Heart right ventricle (tissue), 16 donors: ENCODE results near the gene MPC1. TPM values are rescaled to one million over a fixed set of nuclear protein-coding genes. Genes with fewer than 3 reads are reported as not detected.

Experiments
- ATAC-seq, 8 donors: fragments of 200-7000 bp; cut with Tn5 transposase; one replicate each; pipeline ENCODE4 v1.9.1; 2020; ENCODE audit warnings: mild to moderate bottlenecking in 8 of 8, moderate library complexity in 8 of 8, moderate number of reproducible peaks in 1 of 8
- DNase-seq, 2 donors: peaks; one replicate each; pipeline ENCODE4 v3.0.0-alpha.2; 2020
- H3K27ac ChIP-seq, 10 donors: fragments of 200-600 bp; sonication (generic) in 2 of 10; one replicate each; pipeline versions ENCODE4 v1.5.0 to v1.8.0; 2020 to 2022; ENCODE audit warnings: mild to moderate bottlenecking in 3 of 10
- H3K27me3 ChIP-seq, 7 donors: fragments of 200-600 bp; one replicate each; pipeline ENCODE4 v1.8.0; 2021 to 2022; ENCODE audit warnings: mild to moderate bottlenecking in 2 of 7
- H3K36me3 ChIP-seq, 9 donors: fragments of 200-600 bp; sonication (generic) in 1 of 9; one replicate each; pipeline versions ENCODE4 v1.5.0 to v1.8.0; 2020 to 2022; ENCODE audit warnings: mild to moderate bottlenecking in 2 of 9
- H3K4me1 ChIP-seq, 9 donors: fragments of 200-600 bp; sonication (generic) in 1 of 9; one replicate each; pipeline versions ENCODE4 v1.5.0 to v1.8.0; 2020 to 2022; ENCODE audit warnings: mild to moderate bottlenecking in 4 of 9
- H3K4me3 ChIP-seq, 10 donors: fragments of 200-600 bp; sonication (generic) in 2 of 10; one replicate each; pipeline versions ENCODE4 v1.5.0 to v1.8.0; 2020 to 2022; ENCODE audit warnings: mild to moderate bottlenecking in 7 of 10, moderate library complexity in 2 of 10
- H3K9me3 ChIP-seq, 11 donors: fragments of 200-600 bp in 10 of 11; sonication (generic) in 2 of 11; one replicate each; pipeline versions ENCODE4 v1.5.0 to v1.8.0; 2013 to 2022; ENCODE audit warnings: mild to moderate bottlenecking in 2 of 11, control low read depth in 1 of 11, moderate library complexity in 1 of 11
- WGBS, 2 donors: extraction: QIAGEN DNeasy Blood & Tissue Kit; methylation state at CpG; one replicate each; pipeline ENCODE4 v1.1.7; 2013; ENCODE audit warnings: inconsistent platforms in 1 of 2; 5-methylcytosine and 5-hydroxymethylcytosine counted together
- intact Hi-C, 10 donors: fragments of 100-400 bp; cut with DNase I; formaldehyde crosslinking; loops; one replicate each; pipeline versions ENCODE4 v1.11.1 to v1.14.2; 2022
- polyA plus RNA-seq, 2 donors: library from polyadenylated mRNA; stranded (reverse); fragments of 200-250 nt; gene quantifications; one replicate each; pipeline ENCODE4 v1.2.3, GENCODE V29; 2013
- total RNA-seq, 10 donors: library from RNA; stranded (reverse); fragmentation: NEBNext Ultra II Directional in 3 of 10; extraction: Animal tissue kit (Norgen Biotek cat#: 25700) in 3 of 10; gene quantifications; one replicate each; pipeline versions ENCODE4 v1.2.1 to v1.2.4, GENCODE V29; 2021 to 2023
- TF ChIP-seq, protein P1 (sequence below), 9 donors: fragments of 200-600 bp; sonication (generic) in 2 of 9; IDR thresholded peaks; one replicate each; pipeline versions ENCODE4 v1.5.0 to v1.8.0; 2021 to 2022; ENCODE audit warnings: antibody characterized with exemption in 9 of 9, mild to moderate bottlenecking in 5 of 9, moderate library complexity in 1 of 9
- donor health status: Arrhythmogenic right ventricular cardiomyopathy.
- donor health status: ischemic (EF 13 %, LVEDD 7.1; RV severe dilation, severe dysfunction).
- donor health status: healthy with polysubstance abuse.
- donor health status: DM: no; HTN: yes; CAD: no.
- donor health status: DM: no; HTN: no; CAD: no.
- donor health status: ischemic (EF 25% LVEDD 6.9; RV normal size, moderate dysfunction).
- donor health status: ischemic (EF 25% LVEDD 5.7; RV mildly dilated, moderate dysfunction).
- donor health status: healthy.
- donor health status: DM: yes; HTN: yes; CAD: no.
- donor health status: Ischemic cardiomyopathy.
- donor health status: ischemic (EF 35%, LVEDD 5.7; RV mildly dilated, moderate dysfunction).
- donor health status: nonischemic (EF 11% LVEDD 7.7; RV severe dilation, severe dysfunction).
- donor health status: DM: yes; HTN: yes; CAD: no.
- donor health status: PGD.
- donor health status: ischemic (EF 29% LVEDD 5.4; RV normal size, mild dysfunction).
- donor health status: nonischemic (EF 23%, LVEDD 6.1; RV moderate dilation, normal function).

The MPC1 gene
- total and polyA plus RNA-seq, 12 donors = 276 to 736 (median 555) TPM

DNA sequence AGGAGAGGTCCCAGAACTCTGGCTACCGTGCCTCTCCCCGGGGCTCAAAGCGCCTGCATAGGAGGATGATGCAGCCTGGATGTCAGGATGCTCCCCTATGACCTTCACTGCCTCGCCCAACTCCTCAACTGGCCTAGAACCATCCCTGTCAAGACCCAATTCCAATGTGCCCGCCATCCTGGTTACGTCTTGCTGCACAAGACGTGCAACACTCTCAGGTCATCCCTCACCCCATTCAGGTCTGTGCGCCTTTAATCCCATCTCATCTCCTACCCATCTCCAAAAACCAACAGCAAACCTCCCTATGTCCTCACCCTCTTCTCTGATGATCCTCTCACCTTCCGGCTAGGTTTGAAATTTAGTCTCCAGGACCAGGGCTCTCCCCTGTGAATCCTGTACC lies 43.9 kb downstream of the MPC1 start:
- Histone ChIP-seq H3K36me3 (peaks cover 0 to 39% (median 8%) of the 10 kb centered on the region in 9 donors), H3K9me3 (no peaks in the 10 kb centered on the region), H3K27ac (no peak overlapping the region), H3K4me1 (peaks cover 11 to 68% (median 46%) of the 10 kb centered on the region in 9 donors), H3K4me3 (no peak overlapping the region), H3K27me3 (no peaks in the 10 kb centered on the region)
- ATAC-seq (no peak), DNase-seq (no peak)
- TF ChIP-seq, protein P1, sequence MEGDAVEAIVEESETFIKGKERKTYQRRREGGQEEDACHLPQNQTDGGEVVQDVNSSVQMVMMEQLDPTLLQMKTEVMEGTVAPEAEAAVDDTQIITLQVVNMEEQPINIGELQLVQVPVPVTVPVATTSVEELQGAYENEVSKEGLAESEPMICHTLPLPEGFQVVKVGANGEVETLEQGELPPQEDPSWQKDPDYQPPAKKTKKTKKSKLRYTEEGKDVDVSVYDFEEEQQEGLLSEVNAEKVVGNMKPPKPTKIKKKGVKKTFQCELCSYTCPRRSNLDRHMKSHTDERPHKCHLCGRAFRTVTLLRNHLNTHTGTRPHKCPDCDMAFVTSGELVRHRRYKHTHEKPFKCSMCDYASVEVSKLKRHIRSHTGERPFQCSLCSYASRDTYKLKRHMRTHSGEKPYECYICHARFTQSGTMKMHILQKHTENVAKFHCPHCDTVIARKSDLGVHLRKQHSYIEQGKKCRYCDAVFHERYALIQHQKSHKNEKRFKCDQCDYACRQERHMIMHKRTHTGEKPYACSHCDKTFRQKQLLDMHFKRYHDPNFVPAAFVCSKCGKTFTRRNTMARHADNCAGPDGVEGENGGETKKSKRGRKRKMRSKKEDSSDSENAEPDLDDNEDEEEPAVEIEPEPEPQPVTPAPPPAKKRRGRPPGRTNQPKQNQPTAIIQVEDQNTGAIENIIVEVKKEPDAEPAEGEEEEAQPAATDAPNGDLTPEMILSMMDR (IDR thresholded peaks at IDR 0.05) = no peak
- intact Hi-C loops = loop anchor here in 1 of 10 donors (5.0 kb wide), 1 partner anchor 48 kb away; no protein-coding TSS in a partner anchor
- WGBS, 2 donors = 95 to 99% methylated on average over 9 of the region's 9 CpGs

DNA sequence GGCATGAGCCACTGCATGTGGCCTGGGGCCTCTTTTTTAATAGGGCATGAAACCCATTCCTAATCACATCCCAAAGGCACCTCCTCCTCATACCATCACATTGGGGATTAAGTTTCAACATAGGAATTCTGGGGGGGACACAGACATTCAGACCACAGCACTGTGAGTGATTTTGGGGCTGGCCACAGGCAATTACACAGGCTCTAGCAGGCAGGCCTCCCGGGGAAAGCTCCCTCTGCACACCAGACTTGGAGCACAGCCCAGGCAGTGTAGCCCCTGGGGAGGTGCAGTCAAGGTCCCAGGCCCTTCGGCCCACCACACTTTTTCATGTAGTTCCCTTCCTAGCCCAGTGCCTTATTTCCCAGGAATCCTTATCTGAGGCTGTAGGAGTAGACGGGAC lies 45.9 kb downstream of the MPC1 start:
- no peak overlapping the region for H3K4me3 ChIP-seq
- WGBS, 2 donors = 62 to 69% methylated on average over 3 of the region's 3 CpGs
- peak in 1 of 2 donors; percentile 42 for DNase-seq
- TF ChIP-seq, protein P1 (IDR thresholded peaks at IDR 0.05) = no peak
- H3K36me3 ChIP-seq = peaks cover 0 to 42% (median 8%) of the 10 kb centered on the region in 9 donors
- H3K27me3 ChIP-seq = no peaks in the 10 kb centered on the region
- no peak overlapping the region for H3K27ac ChIP-seq
- H3K9me3 ChIP-seq = no peaks in the 10 kb centered on the region
- intact Hi-C loops = loop anchor here in 1 of 10 donors (5.0 kb wide), 1 partner anchor 50 kb away; no protein-coding TSS in a partner anchor
- peak in 5 of 8 donors; percentile 36 to 66 (median 42) for ATAC-seq
- peaks cover 13 to 70% (median 40%) of the 10 kb centered on the region in 9 donors for H3K4me1 ChIP-seq

DNA sequence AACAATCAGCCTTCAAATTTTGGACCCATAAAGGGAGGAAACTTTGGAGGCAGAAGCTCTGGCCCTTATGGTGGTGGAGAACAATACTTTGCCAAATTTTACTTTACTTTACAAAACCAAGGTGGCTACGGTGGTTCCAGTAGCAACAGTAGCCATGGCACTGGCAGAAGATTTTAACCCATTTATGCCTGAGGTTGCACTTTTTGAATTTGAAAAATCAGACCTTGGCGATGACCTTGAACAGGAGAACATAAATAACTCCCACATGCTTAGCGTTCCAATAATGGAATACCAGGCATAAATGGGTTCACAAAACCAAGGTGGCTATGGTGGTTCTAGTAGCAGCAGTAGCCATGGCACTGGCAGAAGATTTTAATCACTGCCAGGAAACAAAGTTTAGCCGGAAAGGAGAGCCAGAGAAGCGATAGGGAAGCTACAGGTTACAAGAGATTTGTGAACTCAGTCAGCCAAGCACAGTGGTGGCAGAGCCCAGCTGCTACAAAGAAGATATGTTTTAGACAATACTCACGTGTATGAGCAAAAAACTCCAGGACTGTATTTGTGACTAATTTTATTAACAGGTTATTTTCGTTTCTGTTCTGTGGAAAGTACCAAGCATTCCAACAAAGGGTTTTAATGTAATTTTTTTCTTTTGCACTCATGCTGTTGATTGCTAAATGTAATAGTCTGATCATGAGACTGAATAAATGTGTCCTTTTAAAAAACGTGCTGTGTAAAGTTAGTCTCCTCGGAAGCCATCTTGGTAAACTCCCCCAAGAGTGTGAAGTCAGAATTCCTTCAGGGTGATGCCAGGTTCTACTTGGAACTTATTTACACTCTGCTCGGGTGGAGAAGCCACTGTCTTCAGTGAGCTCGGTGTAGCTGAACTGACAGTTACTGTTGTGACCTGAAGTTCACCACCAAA lies 47.1 kb downstream of the MPC1 start:
- TF ChIP-seq, protein P1 (IDR thresholded peaks at IDR 0.05) = no peak
- intact Hi-C loops = loop anchor here in 1 of 10 donors (5.0 kb wide), 1 partner anchor 52 kb away; no protein-coding TSS in a partner anchor
- H3K27ac ChIP-seq = no peak overlapping the region
- ATAC-seq (no peak), DNase-seq (no peak)
- WGBS, 2 donors = 85 to 87% methylated on average over 11 of the region's 11 CpGs
- no peaks in the 10 kb centered on the region for H3K27me3 ChIP-seq
- peaks cover 9 to 70% (median 40%) of the 10 kb centered on the region in 9 donors for H3K4me1 ChIP-seq
- H3K9me3 ChIP-seq = no peaks in the 10 kb centered on the region
- H3K36me3 ChIP-seq = peaks cover 0 to 42% (median 8%) of the 10 kb centered on the region in 9 donors
- H3K4me3 ChIP-seq = no peak overlapping the region

DNA sequence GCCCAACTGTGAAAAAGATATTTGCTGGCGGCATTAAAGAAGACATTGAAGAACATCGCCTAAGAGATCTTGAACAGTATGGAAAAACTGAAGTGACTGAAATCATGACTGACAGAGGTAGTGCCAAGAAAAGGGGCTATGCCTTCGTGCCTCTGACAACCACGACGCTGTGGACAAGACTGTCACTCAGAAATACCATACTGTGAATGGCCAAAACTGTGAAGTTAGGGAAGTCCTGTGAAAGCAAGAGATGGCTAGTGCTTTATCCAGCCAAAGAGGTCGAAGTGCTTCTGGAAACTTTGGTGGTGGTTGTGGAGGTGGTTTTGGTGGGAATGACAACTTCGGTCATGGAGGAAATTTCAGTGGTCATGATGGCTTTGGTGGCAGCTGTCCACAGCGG lies 47.9 kb downstream of the MPC1 start:
- intact Hi-C loops = loop anchor here in 1 of 10 donors (5.0 kb wide), 1 partner anchor 52 kb away; no protein-coding TSS in a partner anchor
- H3K27me3 ChIP-seq = no peaks in the 10 kb centered on the region
- DNase-seq (no peak), ATAC-seq (no peak)
- WGBS, 2 donors = 97% methylated on average over 8 of the region's 8 CpGs
- H3K4me3 ChIP-seq = no peak overlapping the region
- H3K36me3 ChIP-seq = peaks cover 0 to 42% (median 8%) of the 10 kb centered on the region in 9 donors
- peaks cover 2 to 70% (median 39%) of the 10 kb centered on the region in 9 donors for H3K4me1 ChIP-seq
- TF ChIP-seq, protein P1 (IDR thresholded peaks at IDR 0.05) = no peak
- H3K27ac ChIP-seq = no peak overlapping the region
- no peaks in the 10 kb centered on the region for H3K9me3 ChIP-seq
